Measurements from ENCODE around the gene NAMPT. TPM values are rescaled to one million over a fixed set of nuclear protein-coding genes. Genes with fewer than 3 reads are reported as not detected.

Gene NAMPT
- total and polyA plus RNA-seq, 8 donors: 17.1 to 209 (median 125) TPM

DNA sequence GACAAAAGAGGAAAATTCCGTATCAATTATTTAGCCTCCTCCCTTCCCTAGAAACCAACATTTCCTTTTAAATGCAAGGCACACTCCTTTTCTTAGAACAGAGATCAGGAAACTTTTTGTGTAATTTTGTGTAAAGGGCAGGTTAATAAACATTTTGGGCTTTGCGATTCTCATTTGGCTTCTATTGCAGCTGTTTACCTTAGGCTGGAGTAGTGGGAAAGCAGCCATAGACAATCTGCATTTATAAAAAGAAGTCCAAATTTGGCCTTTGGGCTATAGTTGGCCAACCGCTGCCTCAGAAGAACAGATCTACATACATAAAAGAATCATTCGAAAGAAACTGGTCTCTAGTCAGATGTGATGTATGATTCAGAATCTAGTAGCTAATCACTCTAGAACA is 35.3 kb downstream of the NAMPT start:
- peaks cover 43 to 74% (median 70%) of the 10 kb centered on the region in 4 donors for H3K36me3 ChIP-seq
- H3K4me3 ChIP-seq: no peak overlapping the region
- H3K27me3 ChIP-seq: no peaks in the 10 kb centered on the region
- no peak overlapping the region for H3K27ac ChIP-seq
- DNase-seq: no peak
- peaks cover 0 to 17% (median 4%) of the 10 kb centered on the region in 4 donors for H3K9me3 ChIP-seq
- H3K4me1 ChIP-seq: no peaks in the 10 kb centered on the region
- TF ChIP-seq EP300 (IDR thresholded peaks at IDR 0.05): no peak
- TF ChIP-seq POLR2AphosphoS5 (IDR thresholded peaks at IDR 0.05): no peak
- TF ChIP-seq, protein P1, sequence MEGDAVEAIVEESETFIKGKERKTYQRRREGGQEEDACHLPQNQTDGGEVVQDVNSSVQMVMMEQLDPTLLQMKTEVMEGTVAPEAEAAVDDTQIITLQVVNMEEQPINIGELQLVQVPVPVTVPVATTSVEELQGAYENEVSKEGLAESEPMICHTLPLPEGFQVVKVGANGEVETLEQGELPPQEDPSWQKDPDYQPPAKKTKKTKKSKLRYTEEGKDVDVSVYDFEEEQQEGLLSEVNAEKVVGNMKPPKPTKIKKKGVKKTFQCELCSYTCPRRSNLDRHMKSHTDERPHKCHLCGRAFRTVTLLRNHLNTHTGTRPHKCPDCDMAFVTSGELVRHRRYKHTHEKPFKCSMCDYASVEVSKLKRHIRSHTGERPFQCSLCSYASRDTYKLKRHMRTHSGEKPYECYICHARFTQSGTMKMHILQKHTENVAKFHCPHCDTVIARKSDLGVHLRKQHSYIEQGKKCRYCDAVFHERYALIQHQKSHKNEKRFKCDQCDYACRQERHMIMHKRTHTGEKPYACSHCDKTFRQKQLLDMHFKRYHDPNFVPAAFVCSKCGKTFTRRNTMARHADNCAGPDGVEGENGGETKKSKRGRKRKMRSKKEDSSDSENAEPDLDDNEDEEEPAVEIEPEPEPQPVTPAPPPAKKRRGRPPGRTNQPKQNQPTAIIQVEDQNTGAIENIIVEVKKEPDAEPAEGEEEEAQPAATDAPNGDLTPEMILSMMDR (IDR thresholded peaks at IDR 0.05): no peak
- TF ChIP-seq POLR2A (IDR thresholded peaks at IDR 0.05): no peak
- intact Hi-C loops (cut with DNase I; ENCODE audit: low total_unique reads): no loop called here
- WGBS, 5 donors: 88 to 97% (median 94%) methylated on average over 4 of the region's 4 CpGs

GRCh38 chr7:106248600-106248999 is 36.2 kb downstream of the NAMPT start:
- TF ChIP-seq, protein P1 (IDR thresholded peaks at IDR 0.05): no peak
- TF ChIP-seq EP300 (IDR thresholded peaks at IDR 0.05) (no peak), POLR2AphosphoS5 (IDR thresholded peaks at IDR 0.05) (no peak), POLR2A (IDR thresholded peaks at IDR 0.05) (no peak)
- peaks cover 38 to 65% (median 61%) of the 10 kb centered on the region in 4 donors for H3K36me3 ChIP-seq
- WGBS, 5 donors: 97 to 98% (median 97%) methylated on average over 2 of the region's 2 CpGs
- H3K4me1 ChIP-seq: no peaks in the 10 kb centered on the region
- peaks cover 0 to 21% (median 4%) of the 10 kb centered on the region in 4 donors for H3K9me3 ChIP-seq
- intact Hi-C loops (cut with DNase I; ENCODE audit: low total_unique reads): no loop called here
- no peak overlapping the region for H3K4me3 ChIP-seq
- no peaks in the 10 kb centered on the region for H3K27me3 ChIP-seq
- H3K27ac ChIP-seq: no peak overlapping the region
- DNase-seq: no peak

DNA sequence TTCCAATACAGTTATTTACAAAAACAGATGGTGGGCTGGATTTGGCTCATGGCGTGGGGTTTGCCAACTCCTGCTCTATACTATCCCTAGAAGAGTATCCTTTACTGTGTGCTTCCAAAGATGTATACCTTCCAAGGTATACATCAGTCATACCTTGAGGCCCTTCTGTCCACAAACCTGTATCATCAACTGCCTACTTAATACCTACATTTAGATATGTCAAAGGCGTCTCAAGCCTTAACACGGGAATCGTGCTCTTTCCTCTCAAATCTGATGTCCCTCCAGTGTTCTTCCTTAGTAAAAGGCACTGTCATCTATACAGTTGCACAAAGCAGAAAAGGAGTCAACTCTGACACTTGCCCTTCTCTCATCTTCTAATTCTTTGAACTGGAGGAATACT is 36.9 kb downstream of the NAMPT start:
- TF ChIP-seq, protein P1 (IDR thresholded peaks at IDR 0.05): no peak
- TF ChIP-seq EP300 (IDR thresholded peaks at IDR 0.05) (no peak), POLR2A (IDR thresholded peaks at IDR 0.05) (no peak)
- no peak for DNase-seq
- no peak overlapping the region for H3K27ac ChIP-seq
- 97 to 99% (median 97%) methylated on average over 4 of the region's 4 CpGs for WGBS, 5 donors
- H3K4me1 ChIP-seq: no peaks in the 10 kb centered on the region
- H3K27me3 ChIP-seq: no peaks in the 10 kb centered on the region
- H3K36me3 ChIP-seq: peaks cover 32 to 58% (median 54%) of the 10 kb centered on the region in 4 donors
- H3K9me3 ChIP-seq: peaks cover 0 to 21% (median 4%) of the 10 kb centered on the region in 4 donors
- H3K4me3 ChIP-seq: no peak overlapping the region
- intact Hi-C loops (cut with DNase I; ENCODE audit: low total_unique reads): no loop called here

DNA sequence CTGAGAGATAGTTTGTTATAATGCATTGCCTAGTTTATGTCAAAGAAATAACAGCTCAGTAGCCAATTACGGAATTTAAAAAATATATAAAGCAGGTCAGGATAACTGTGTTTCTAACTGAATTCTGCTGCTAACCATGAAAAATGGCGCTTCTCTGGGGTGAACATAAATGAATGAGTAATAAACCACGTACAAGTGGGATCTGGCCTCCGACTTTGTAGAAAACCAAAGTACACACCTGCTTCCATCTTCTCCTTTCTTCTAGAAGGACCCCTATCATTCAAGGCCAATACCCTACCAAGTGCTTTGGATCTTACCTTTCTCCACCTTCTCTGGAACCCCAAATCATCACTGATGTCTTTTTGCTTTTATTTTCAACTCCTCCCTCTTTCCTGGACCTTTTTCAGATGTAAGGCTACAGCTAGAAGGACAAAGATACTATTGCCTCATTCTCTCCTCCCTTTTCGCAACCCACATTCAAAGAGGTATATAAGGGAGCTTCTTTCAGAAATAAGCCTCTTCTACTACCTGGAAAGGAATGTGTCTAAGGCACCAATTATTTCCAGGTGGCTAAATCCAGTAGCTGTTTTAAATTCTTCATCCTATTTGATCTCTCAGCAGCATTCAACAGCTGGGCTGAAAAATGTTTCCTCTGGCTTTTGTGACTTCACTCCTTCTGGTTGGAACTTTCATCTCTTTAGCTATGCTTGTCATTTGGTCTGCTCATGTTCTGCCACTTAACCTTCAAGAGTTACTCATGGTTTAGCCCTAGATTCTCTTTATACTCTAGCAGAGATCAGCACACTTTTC is 37.7 kb downstream of the NAMPT start:
- no peaks in the 10 kb centered on the region for H3K27me3 ChIP-seq

More for the DNA sequence above, 37.7 kb downstream of the NAMPT start:
- TF ChIP-seq, protein P1 (IDR thresholded peaks at IDR 0.05): no peak
- TF ChIP-seq EP300 (IDR thresholded peaks at IDR 0.05) (no peak), POLR2A (IDR thresholded peaks at IDR 0.05) (no peak), POLR2AphosphoS5 (IDR thresholded peaks at IDR 0.05) (no peak)
- Histone ChIP-seq H3K27ac (no peak overlapping the region), H3K9me3 (peaks cover 0 to 21% (median 4%) of the 10 kb centered on the region in 4 donors), H3K36me3 (peaks cover 25 to 50% (median 46%) of the 10 kb centered on the region in 4 donors), H3K4me3 (no peak overlapping the region), H3K4me1 (no peaks in the 10 kb centered on the region)
- WGBS, 5 donors: 75 to 89% (median 87%) methylated on average over 5 of the region's 5 CpGs
- no peak for DNase-seq
- intact Hi-C loops (cut with DNase I; ENCODE audit: low total_unique reads): no loop called here
